MM.1S (cell line): ENCODE measurements around the gene ESCO1.

Source experiments
- CTCF ChIP-seq: fragments of 300-600 bp; sonication (generic); IDR thresholded peaks from 2 replicates; pipeline ENCODE4 v1.5.1; 2016; ENCODE audit warnings: antibody characterized with exemption, low read length, mixed read lengths
- EZH2 ChIP-seq: fragments of 300-600 bp; sonication (generic); optimal IDR thresholded peaks from 2 replicates; pipeline ENCODE3; 2017; ENCODE audit warnings: low read depth, mild to moderate bottlenecking, antibody characterized with exemption, low read length, mixed read lengths
- EZH2phosphoT487 ChIP-seq: fragments of 300-600 bp; sonication (generic); IDR thresholded peaks from 2 replicates; pipeline ENCODE4 v1.6.1; 2018; ENCODE audit warnings: antibody characterized with exemption, low read length

GRCh38 chr18:21636769-21637168, 36.3 kb upstream of the ESCO1 start:
- TF ChIP-seq CTCF (no peak), EZH2phosphoT487 (no peak), EZH2 (no peak)
